ENCODE data around the gene ALDH2.
"Not testable (repeated sequence)": the region's sequence is repeated elsewhere in the genome, so short reads cannot be mapped to it uniquely, and the experiment has no call there.

Gene ALDH2

GRCh38 chr12:111799758-111800157 lies 33.0 kb downstream of the ALDH2 start:
- Histone ChIP-seq H3K9me3 (ENCODE audit: control insufficient read depth, low read length) (no peaks in the 10 kb centered on the region), H3K4me1 (ENCODE audit: control insufficient read depth, insufficient read depth, low read length) (no peaks in the 10 kb centered on the region), H3K27me3 (ENCODE audit: control insufficient read depth, insufficient read depth, low read length) (no peaks in the 10 kb centered on the region), H3K9ac (ENCODE audit: low read length) (no peak overlapping the region), H3K4me3 (ENCODE audit: low read length) (no peak overlapping the region), H3K36me3 (ENCODE audit: control insufficient read depth, insufficient read depth, low read length) (peaks cover 19% of the 10 kb centered on the region)

GRCh38 chr12:111803038-111803626 lies 36.4 kb downstream of the ALDH2 start:
- Histone ChIP-seq H3K27me3 (ENCODE audit: control insufficient read depth, insufficient read depth, low read length) (no peaks in the 10 kb centered on the region), H3K36me3 (ENCODE audit: control insufficient read depth, insufficient read depth, low read length) (peaks cover 13% of the 10 kb centered on the region), H3K9ac (ENCODE audit: low read length) (no peak overlapping the region), H3K4me1 (ENCODE audit: control insufficient read depth, insufficient read depth, low read length) (no peaks in the 10 kb centered on the region), H3K4me3 (ENCODE audit: low read length) (no peak overlapping the region), H3K9me3 (ENCODE audit: control insufficient read depth, low read length) (no peaks in the 10 kb centered on the region)

GRCh38 chr12:111803851-111804250 lies 37.1 kb downstream of the ALDH2 start:
- Histone ChIP-seq H3K9ac (ENCODE audit: low read length) (no peak overlapping the region), H3K36me3 (ENCODE audit: control insufficient read depth, insufficient read depth, low read length) (peaks cover 12% of the 10 kb centered on the region), H3K4me1 (ENCODE audit: control insufficient read depth, insufficient read depth, low read length) (no peaks in the 10 kb centered on the region)

GRCh38 chr12:111806304-111806703 lies 39.6 kb downstream of the ALDH2 start:
- no peaks in the 10 kb centered on the region for H3K4me1 ChIP-seq (ENCODE audit: control insufficient read depth, insufficient read depth, low read length)
- no peak overlapping the region for H3K9ac ChIP-seq (ENCODE audit: low read length)
- H3K36me3 ChIP-seq (ENCODE audit: control insufficient read depth, insufficient read depth, low read length): peaks cover 14% of the 10 kb centered on the region
- no peaks in the 10 kb centered on the region for H3K27me3 ChIP-seq (ENCODE audit: control insufficient read depth, insufficient read depth, low read length)
- H3K4me3 ChIP-seq (ENCODE audit: low read length): no peak overlapping the region
- no peaks in the 10 kb centered on the region for H3K9me3 ChIP-seq (ENCODE audit: control insufficient read depth, low read length)

More at GRCh38 chr12:111803851-111804250, 37.1 kb downstream of the ALDH2 start:
- Histone ChIP-seq H3K27me3 (ENCODE audit: control insufficient read depth, insufficient read depth, low read length) (no peaks in the 10 kb centered on the region), H3K4me3 (ENCODE audit: low read length) (no peak overlapping the region), H3K9me3 (ENCODE audit: control insufficient read depth, low read length) (no peaks in the 10 kb centered on the region)

DNA sequence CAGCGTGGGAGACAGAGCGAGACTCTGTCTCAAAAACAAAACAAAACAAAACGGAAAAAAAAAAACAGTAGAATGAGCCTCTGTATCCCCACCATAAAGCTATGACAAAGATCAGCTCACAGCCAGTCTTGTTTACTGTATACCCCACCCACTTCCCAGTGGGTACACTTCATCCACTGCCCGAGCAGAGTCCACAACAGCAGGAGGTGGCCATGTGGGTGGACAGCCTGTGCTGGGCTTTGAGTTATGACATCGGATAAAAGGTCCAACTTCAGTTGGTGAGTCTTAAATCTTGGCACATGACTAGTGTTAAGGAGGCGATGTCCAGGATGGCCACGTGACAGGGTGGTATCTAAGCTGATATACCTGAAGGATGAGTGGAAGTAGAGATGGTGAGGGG lies 40.5 kb downstream of the ALDH2 start:
- H3K4me1 ChIP-seq (ENCODE audit: control insufficient read depth, insufficient read depth, low read length): no peaks in the 10 kb centered on the region
- no peak overlapping the region for H3K9ac ChIP-seq (ENCODE audit: low read length)
- no peak overlapping the region for H3K4me3 ChIP-seq (ENCODE audit: low read length)
- no peaks in the 10 kb centered on the region for H3K9me3 ChIP-seq (ENCODE audit: control insufficient read depth, low read length)
- no peaks in the 10 kb centered on the region for H3K27me3 ChIP-seq (ENCODE audit: control insufficient read depth, insufficient read depth, low read length)
- H3K36me3 ChIP-seq (ENCODE audit: control insufficient read depth, insufficient read depth, low read length): peaks cover 14% of the 10 kb centered on the region

DNA sequence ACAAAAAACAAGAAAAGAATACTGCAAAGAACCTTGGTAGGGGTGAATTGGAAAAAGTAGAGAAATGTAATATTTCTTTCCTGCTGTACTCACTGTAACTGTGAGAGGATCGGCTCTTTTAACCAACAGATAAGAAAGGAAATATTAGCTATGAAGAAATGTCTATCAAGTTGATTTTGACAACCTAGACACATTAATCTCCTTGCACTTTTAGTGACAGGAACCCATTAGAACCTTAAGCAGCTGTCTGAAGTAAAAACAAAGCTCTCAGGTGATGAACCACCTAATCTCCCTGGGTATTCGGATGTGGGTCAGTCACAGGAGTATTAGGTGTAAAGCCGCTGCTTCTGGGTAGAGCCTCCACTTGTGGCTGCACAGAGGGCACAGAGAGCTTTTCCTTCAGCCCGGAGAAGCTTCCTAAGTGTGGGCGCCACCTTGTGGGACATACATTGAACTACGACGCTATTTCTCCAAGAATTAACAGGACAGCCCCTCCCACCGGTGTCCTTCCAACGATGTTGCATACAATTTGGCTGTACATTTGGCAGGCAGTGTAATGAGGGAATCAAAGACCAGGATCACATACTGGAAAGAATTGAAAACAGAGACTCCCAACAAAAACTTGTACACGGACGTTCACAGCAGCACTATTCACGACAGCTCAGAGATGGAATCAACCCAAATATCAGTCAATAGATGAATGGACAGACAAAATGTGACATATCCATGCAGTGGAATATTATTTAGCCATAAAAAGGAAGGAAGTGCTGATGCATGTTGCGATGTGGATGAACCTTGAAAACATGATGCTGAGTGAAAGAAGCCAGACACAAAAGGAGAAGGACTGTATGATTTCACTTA lies 46.4 kb downstream of the ALDH2 start:
- Histone ChIP-seq H3K9ac (ENCODE audit: low read length) (no peak overlapping the region), H3K9me3 (ENCODE audit: control insufficient read depth, low read length) (no peaks in the 10 kb centered on the region), H3K27me3 (ENCODE audit: control insufficient read depth, insufficient read depth, low read length) (no peaks in the 10 kb centered on the region), H3K4me1 (ENCODE audit: control insufficient read depth, insufficient read depth, low read length) (peaks cover 4% of the 10 kb centered on the region), H3K36me3 (ENCODE audit: control insufficient read depth, insufficient read depth, low read length) (peaks cover 14% of the 10 kb centered on the region), H3K4me3 (ENCODE audit: low read length) (no peak overlapping the region)

- H3K9ac ChIP-seq (ENCODE audit: low read length): no peak overlapping the region
- no peaks in the 10 kb centered on the region for H3K36me3 ChIP-seq (ENCODE audit: control insufficient read depth, insufficient read depth, low read length)
- no peak overlapping the region for H3K4me3 ChIP-seq (ENCODE audit: low read length)
- no peaks in the 10 kb centered on the region for H3K9me3 ChIP-seq (ENCODE audit: control insufficient read depth, low read length)
- peaks cover 4% of the 10 kb centered on the region for H3K4me1 ChIP-seq (ENCODE audit: control insufficient read depth, insufficient read depth, low read length)
- no peaks in the 10 kb centered on the region for H3K27me3 ChIP-seq (ENCODE audit: control insufficient read depth, insufficient read depth, low read length)
Observed at GRCh38 chr12:111816065-111816615, 49.4 kb downstream of the ALDH2 start.

- not testable (repeated sequence) for H3K4me3 ChIP-seq (ENCODE audit: low read length); H3K36me3 ChIP-seq (ENCODE audit: control insufficient read depth, insufficient read depth, low read length); H3K9ac ChIP-seq (ENCODE audit: low read length); H3K9me3 ChIP-seq (ENCODE audit: control insufficient read depth, low read length); H3K27me3 ChIP-seq (ENCODE audit: control insufficient read depth, insufficient read depth, low read length); H3K4me1 ChIP-seq (ENCODE audit: control insufficient read depth, insufficient read depth, low read length)
Observed at GRCh38 chr12:111816898-111817297, 50.2 kb downstream of the ALDH2 start.

GRCh38 chr12:111818340-111818739 lies 51.6 kb downstream of the ALDH2 start:
- H3K27me3 ChIP-seq (ENCODE audit: control insufficient read depth, insufficient read depth, low read length): no peaks in the 10 kb centered on the region
- H3K9me3 ChIP-seq (ENCODE audit: control insufficient read depth, low read length): no peaks in the 10 kb centered on the region
- no peaks in the 10 kb centered on the region for H3K36me3 ChIP-seq (ENCODE audit: control insufficient read depth, insufficient read depth, low read length)
- no peaks in the 10 kb centered on the region for H3K4me1 ChIP-seq (ENCODE audit: control insufficient read depth, insufficient read depth, low read length)
- H3K9ac ChIP-seq (ENCODE audit: low read length): no peak overlapping the region
- no peak overlapping the region for H3K4me3 ChIP-seq (ENCODE audit: low read length)

GRCh38 chr12:111819191-111820158 lies 52.7 kb downstream of the ALDH2 start:
- Histone ChIP-seq H3K4me3 (ENCODE audit: low read length) (no peak overlapping the region), H3K36me3 (ENCODE audit: control insufficient read depth, insufficient read depth, low read length) (no peaks in the 10 kb centered on the region), H3K9ac (ENCODE audit: low read length) (no peak overlapping the region), H3K27me3 (ENCODE audit: control insufficient read depth, insufficient read depth, low read length) (no peaks in the 10 kb centered on the region), H3K4me1 (ENCODE audit: control insufficient read depth, insufficient read depth, low read length) (no peaks in the 10 kb centered on the region), H3K9me3 (ENCODE audit: control insufficient read depth, low read length) (no peaks in the 10 kb centered on the region)

GRCh38 chr12:111820828-111821227 lies 54.1 kb downstream of the ALDH2 start:
- H3K36me3 ChIP-seq (ENCODE audit: control insufficient read depth, insufficient read depth, low read length); H3K4me1 ChIP-seq (ENCODE audit: control insufficient read depth, insufficient read depth, low read length); H3K9ac ChIP-seq (ENCODE audit: low read length); H3K9me3 ChIP-seq (ENCODE audit: control insufficient read depth, low read length); H3K27me3 ChIP-seq (ENCODE audit: control insufficient read depth, insufficient read depth, low read length); H3K4me3 ChIP-seq (ENCODE audit: low read length): not testable (repeated sequence)
